HL-60 (cell line): ENCODE results near the gene MOK.

Source experiments
- DNase-seq, 2 experiments: peaks; one replicate each; pipeline ENCODE4 v3.0.0-alpha.2; 2010 to 2020; ENCODE audit warnings: low read depth in 1 of 2, low spot score in 1 of 2
- H3K27ac ChIP-seq: fragments of 250-450 bp; sonication (Bioruptor Pico); replicated peaks from 2 replicates; pipeline ENCODE4 v1.5.1; 2020; ENCODE audit warnings: mild to moderate bottlenecking, moderate library complexity
- H3K27me3 ChIP-seq: fragments of 250-450 bp; sonication (Bioruptor Pico); 2 replicates; pipeline ENCODE4 v1.5.1; 2021; ENCODE audit warnings: mild to moderate bottlenecking, moderate library complexity; ENCODE audit not compliant: insufficient read depth, poor library complexity, severe bottlenecking
- H3K4me3 ChIP-seq: replicated peaks from 2 replicates; pipeline ENCODE4 v1.5.1; 2011; ENCODE audit warnings: mild to moderate bottlenecking, control low read depth, low read length; ENCODE audit not compliant: insufficient read depth
- CTCF ChIP-seq: IDR thresholded peaks from one replicate; pipeline ENCODE4 v1.5.1; 2011; ENCODE audit warnings: low read length, control low read depth, inconsistent platforms; ENCODE audit not compliant: insufficient read depth
- GABPA ChIP-seq: IDR thresholded peaks from 2 replicates; pipeline ENCODE4 v1.6.1; 2012; ENCODE audit warnings: low read depth
- POLR2AphosphoS5 ChIP-seq: IDR thresholded peaks from 2 replicates; pipeline ENCODE4 v1.6.1; 2012; ENCODE audit warnings: low read depth
- SPI1 ChIP-seq: IDR thresholded peaks from 2 replicates; pipeline ENCODE4 v1.6.1; 2012; ENCODE audit warnings: low read depth, mild to moderate bottlenecking, borderline replicate concordance
- TF ChIP-seq, protein P1 (sequence below): IDR thresholded peaks from 2 replicates; pipeline ENCODE4 v1.6.1; 2012; ENCODE audit warnings: low read depth; ENCODE audit not compliant: insufficient replicate concordance

Gene MOK

DNA sequence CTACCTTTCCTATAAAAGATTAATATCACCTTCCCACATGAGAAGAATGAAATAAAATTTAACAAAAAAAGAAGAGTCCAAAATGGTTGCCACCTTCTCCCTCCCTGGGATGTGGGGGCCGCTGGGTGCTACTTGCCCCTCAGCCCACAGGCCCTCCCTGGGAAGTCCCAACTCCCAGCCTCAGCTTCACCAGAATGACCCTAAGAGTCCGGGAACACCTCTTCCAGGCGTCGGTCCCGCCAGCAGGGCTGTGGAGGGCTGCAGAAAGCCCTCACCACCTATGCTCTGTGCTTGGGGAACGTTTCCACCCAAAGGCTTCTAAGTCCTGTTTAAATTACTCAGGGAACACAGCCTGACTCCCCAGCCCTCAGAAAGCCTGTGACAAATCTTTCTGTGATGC is 71.9 kb downstream of the MOK start:
- H3K27ac ChIP-seq, result no peak overlapping the region
- no peak overlapping the region for H3K4me3 ChIP-seq
- H3K27me3 ChIP-seq, result peaks cover 2% of the 10 kb centered on the region
- no peak for DNase-seq
- TF ChIP-seq, protein P1, sequence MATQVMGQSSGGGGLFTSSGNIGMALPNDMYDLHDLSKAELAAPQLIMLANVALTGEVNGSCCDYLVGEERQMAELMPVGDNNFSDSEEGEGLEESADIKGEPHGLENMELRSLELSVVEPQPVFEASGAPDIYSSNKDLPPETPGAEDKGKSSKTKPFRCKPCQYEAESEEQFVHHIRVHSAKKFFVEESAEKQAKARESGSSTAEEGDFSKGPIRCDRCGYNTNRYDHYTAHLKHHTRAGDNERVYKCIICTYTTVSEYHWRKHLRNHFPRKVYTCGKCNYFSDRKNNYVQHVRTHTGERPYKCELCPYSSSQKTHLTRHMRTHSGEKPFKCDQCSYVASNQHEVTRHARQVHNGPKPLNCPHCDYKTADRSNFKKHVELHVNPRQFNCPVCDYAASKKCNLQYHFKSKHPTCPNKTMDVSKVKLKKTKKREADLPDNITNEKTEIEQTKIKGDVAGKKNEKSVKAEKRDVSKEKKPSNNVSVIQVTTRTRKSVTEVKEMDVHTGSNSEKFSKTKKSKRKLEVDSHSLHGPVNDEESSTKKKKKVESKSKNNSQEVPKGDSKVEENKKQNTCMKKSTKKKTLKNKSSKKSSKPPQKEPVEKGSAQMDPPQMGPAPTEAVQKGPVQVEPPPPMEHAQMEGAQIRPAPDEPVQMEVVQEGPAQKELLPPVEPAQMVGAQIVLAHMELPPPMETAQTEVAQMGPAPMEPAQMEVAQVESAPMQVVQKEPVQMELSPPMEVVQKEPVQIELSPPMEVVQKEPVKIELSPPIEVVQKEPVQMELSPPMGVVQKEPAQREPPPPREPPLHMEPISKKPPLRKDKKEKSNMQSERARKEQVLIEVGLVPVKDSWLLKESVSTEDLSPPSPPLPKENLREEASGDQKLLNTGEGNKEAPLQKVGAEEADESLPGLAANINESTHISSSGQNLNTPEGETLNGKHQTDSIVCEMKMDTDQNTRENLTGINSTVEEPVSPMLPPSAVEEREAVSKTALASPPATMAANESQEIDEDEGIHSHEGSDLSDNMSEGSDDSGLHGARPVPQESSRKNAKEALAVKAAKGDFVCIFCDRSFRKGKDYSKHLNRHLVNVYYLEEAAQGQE, result no peak
- no peak for TF ChIP-seq POLR2AphosphoS5
- TF ChIP-seq CTCF, result no peak
- no peak for TF ChIP-seq SPI1
- no peak for TF ChIP-seq GABPA

- no peak overlapping the region for H3K4me3 ChIP-seq
- no peak for TF ChIP-seq GABPA
- no peak for TF ChIP-seq SPI1
- TF ChIP-seq POLR2AphosphoS5, result no peak
- no peak for DNase-seq
- no peak overlapping the region for H3K27ac ChIP-seq
- H3K27me3 ChIP-seq, result no peaks in the 10 kb centered on the region
Measured at GRCh38 chr14:102232348-102232625, 72.7 kb downstream of the MOK start.

- DNase-seq, result no peak
- no peaks in the 10 kb centered on the region for H3K27me3 ChIP-seq
- TF ChIP-seq SPI1 (no peak), POLR2AphosphoS5 (no peak), GABPA (no peak), CTCF (no peak)
- TF ChIP-seq, protein P1, result no peak
- H3K4me3 ChIP-seq, result no peak overlapping the region
- no peak overlapping the region for H3K27ac ChIP-seq
Measured at GRCh38 chr14:102231476-102232347, 73.3 kb downstream of the MOK start.

- Histone ChIP-seq H3K4me3 (no peak overlapping the region), H3K27ac (no peak overlapping the region), H3K27me3 (no peaks in the 10 kb centered on the region)
- DNase-seq, result no peak
- no peak for TF ChIP-seq SPI1
- TF ChIP-seq GABPA, result no peak
- TF ChIP-seq POLR2AphosphoS5, result no peak
- TF ChIP-seq, protein P1, result no peak
- no peak for TF ChIP-seq CTCF
Measured at GRCh38 chr14:102230481-102231210, 74.3 kb downstream of the MOK start.
